ENCODE results near the gene TAGLN3.

Gene TAGLN3

GRCh38 chr3:111998636-111999483 lies at the start of gene TAGLN3:
Gene TAGLN3 (plus strand): TSS chr3:111998922. CDS start chr3:111999423, 501 bp downstream.
- DNase-seq: peak; percentile 13
- ATAC-seq: no peak

GRCh38 chr3:111949712-111950111 lies 49.0 kb upstream of the TAGLN3 start:
- DNase-seq (no peak), ATAC-seq (no peak)

GRCh38 chr3:111951032-111951431 lies 47.7 kb upstream of the TAGLN3 start:
- ATAC-seq: no peak
- DNase-seq: no peak

- DNase-seq (no peak), ATAC-seq (no peak)
These were observed 46.6 kb upstream of the TAGLN3 start for GRCh38 chr3:111952086-111952485.

- DNase-seq: no peak
- ATAC-seq: no peak
These were observed 45.8 kb upstream of the TAGLN3 start for GRCh38 chr3:111952866-111953450.

- no peak for DNase-seq
- ATAC-seq: no peak
These were observed 44.3 kb upstream of the TAGLN3 start for GRCh38 chr3:111954228-111954990.

GRCh38 chr3:111955876-111956275 lies 42.8 kb upstream of the TAGLN3 start:
- DNase-seq (no peak), ATAC-seq (no peak)

GRCh38 chr3:111956449-111956848 lies 42.3 kb upstream of the TAGLN3 start:
- DNase-seq (no peak), ATAC-seq (no peak)

- ATAC-seq (no peak), DNase-seq (no peak)
These were observed 41.6 kb upstream of the TAGLN3 start for GRCh38 chr3:111956995-111957734.

GRCh38 chr3:111961461-111962164 lies 37.1 kb upstream of the TAGLN3 start:
- DNase-seq (no peak), ATAC-seq (no peak)

GRCh38 chr3:111963424-111963823 lies 35.3 kb upstream of the TAGLN3 start:
- DNase-seq: no peak
- no peak for ATAC-seq

GRCh38 chr3:111965484-111965883 lies 33.2 kb upstream of the TAGLN3 start:
- no peak for DNase-seq
- ATAC-seq: no peak

- DNase-seq (no peak), ATAC-seq (no peak)
These were observed 31.7 kb upstream of the TAGLN3 start for GRCh38 chr3:111967068-111967467.

- DNase-seq: peak; percentile 88
These were observed 31.0 kb upstream of the TAGLN3 start for GRCh38 chr3:111967651-111968274.

GRCh38 chr3:111968319-111969054 lies 30.2 kb upstream of the TAGLN3 start:
- ATAC-seq: no peak
- DNase-seq: no peak

More at GRCh38 chr3:111967651-111968274, 31.0 kb upstream of the TAGLN3 start:
- peak; percentile 83 for ATAC-seq

GRCh38 chr3:111970376-111970775 lies 28.3 kb upstream of the TAGLN3 start:
- no peak for DNase-seq
- ATAC-seq: no peak

- DNase-seq (no peak), ATAC-seq (no peak)
These were observed 27.1 kb upstream of the TAGLN3 start for GRCh38 chr3:111971533-111972130.

- ATAC-seq: no peak
These were observed 25.8 kb upstream of the TAGLN3 start for GRCh38 chr3:111972891-111973290.

GRCh38 chr3:111975131-111975530 lies 23.6 kb upstream of the TAGLN3 start:
- ATAC-seq (no peak), DNase-seq (no peak)

More at GRCh38 chr3:111972891-111973290, 25.8 kb upstream of the TAGLN3 start:
- DNase-seq: no peak

- DNase-seq: no peak
- ATAC-seq: no peak
These were observed 22.5 kb upstream of the TAGLN3 start for GRCh38 chr3:111976254-111976653.
